CD8-positive, alpha-beta memory T cell (primary cell): ENCODE measurements around the gene ZNF557. TPM values are rescaled to one million over a fixed set of nuclear protein-coding genes. Genes with fewer than 3 reads are reported as not detected.

Source experiments
- CTCF ChIA-PET: fragments of 350-600 bp; sonication (Branson Sonifier 250); formaldehyde crosslinking; loops from one replicate; lab custom pipeline; 2021; ENCODE audit warnings: antibody characterized with exemption; lab: Charles Lee
- POLR2A ChIA-PET: fragments of 350-600 bp; sonication (Branson Sonifier 250); formaldehyde crosslinking; loops from one replicate; lab custom pipeline; 2021; ENCODE audit warnings: antibody characterized with exemption; lab: Charles Lee
- DNase-seq, 5 donors: peaks; one replicate each; pipeline versions ENCODE4 v3.0.0 to v3.0.0-alpha.2; 2020 to 2022; ENCODE audit warnings: mixed read lengths in 1 of 5
- H3K27ac ChIP-seq: one replicate; pipeline ENCODE4 v1.7.0; 2013; ENCODE audit warnings: low read depth, mild to moderate bottlenecking, low read length, moderate library complexity
- H3K27me3 ChIP-seq: 2 replicates; pipeline ENCODE4 v1.7.0; 2013; ENCODE audit warnings: low read length, mild to moderate bottlenecking; ENCODE audit not compliant: insufficient read depth, poor library complexity, severe bottlenecking
- H3K36me3 ChIP-seq: 2 replicates; pipeline ENCODE4 v1.7.0; 2013; ENCODE audit warnings: mild to moderate bottlenecking, low read length, moderate library complexity; ENCODE audit not compliant: insufficient read depth
- H3K4me1 ChIP-seq: 2 replicates; pipeline ENCODE4 v1.7.0; 2013; ENCODE audit warnings: mild to moderate bottlenecking, low read length, moderate library complexity; ENCODE audit not compliant: insufficient read depth
- H3K4me3 ChIP-seq: 2 replicates; pipeline ENCODE4 v1.7.0; 2013; ENCODE audit warnings: mild to moderate bottlenecking, low read length
- H3K9me3 ChIP-seq: 2 replicates; pipeline ENCODE4 v1.7.0; 2013; ENCODE audit warnings: mild to moderate bottlenecking, low read length
- H3K27ac Mint-ChIP-seq, 8 donors: one replicate each; pipeline ENCODE4 v1.8.0; 2020 to 2021; ENCODE audit warnings: mixed read lengths in 8 of 8, mild to moderate bottlenecking in 6 of 8, inconsistent platforms in 3 of 8, moderate library complexity in 3 of 8
- H3K27me3 Mint-ChIP-seq, 2 donors: one replicate each; pipeline ENCODE4 v1.8.0; 2020 to 2021; ENCODE audit warnings: mixed read lengths in 2 of 2, mild to moderate bottlenecking in 1 of 2, moderate library complexity in 1 of 2
- H3K36me3 Mint-ChIP-seq, 3 donors: one replicate each; pipeline ENCODE4 v1.8.0; 2020 to 2021; ENCODE audit warnings: mixed read lengths in 3 of 3, inconsistent platforms in 1 of 3, mild to moderate bottlenecking in 1 of 3
- H3K4me1 Mint-ChIP-seq, 3 donors: one replicate each; pipeline ENCODE4 v1.8.0; 2020 to 2021; ENCODE audit warnings: mixed read lengths in 3 of 3, inconsistent platforms in 1 of 3, mild to moderate bottlenecking in 1 of 3
- H3K4me3 Mint-ChIP-seq, 7 donors: one replicate each; pipeline ENCODE4 v1.8.0; 2020 to 2021; ENCODE audit warnings: mixed read lengths in 7 of 7, mild to moderate bottlenecking in 6 of 7, moderate library complexity in 4 of 7, inconsistent platforms in 2 of 7
- H3K9me3 Mint-ChIP-seq, 5 donors: one replicate each; pipeline ENCODE4 v1.8.0; 2020 to 2022; ENCODE audit warnings: mixed read lengths in 5 of 5, mild to moderate bottlenecking in 3 of 5, moderate library complexity in 2 of 5, inconsistent platforms in 1 of 5
- polyA plus RNA-seq: library from polyadenylated mRNA; unstranded; fragments of 300-500 nt; fragmentation: Illumina TruSeq; gene quantifications from one replicate; pipeline ENCODE4 v1.2.3, GENCODE V29; 2021
- total RNA-seq, 2 experiments: library from RNA; stranded (reverse); gene quantifications; one replicate each; pipeline ENCODE4 v1.2.3, GENCODE V29; 2021

The ZNF557 gene
- total and polyA plus RNA-seq, 3 experiments from 2014 or later, result 10.2 to 12.7 (median 12.0) TPM

GRCh38 chr19:7137120-7137519, 67.6 kb downstream of the ZNF557 start:
- CTCF ChIA-PET, result no interaction called here
- DNase-seq, result no peak
- Mint-ChIP-seq H3K27ac (no peak overlapping the region), H3K27me3 (peaks cover 0 to 2% of the 10 kb centered on the region in 2 donors), H3K4me3 (no peak overlapping the region), H3K9me3 (peaks cover 0 to 5% (median 0%) of the 10 kb centered on the region in 5 donors), H3K4me1 (no peaks in the 10 kb centered on the region), H3K36me3 (no peaks in the 10 kb centered on the region)
- Histone ChIP-seq H3K27ac (no peak overlapping the region), H3K9me3 (no peaks in the 10 kb centered on the region), H3K4me3 (no peak overlapping the region), H3K36me3 (no peaks in the 10 kb centered on the region), H3K4me1 (no peaks in the 10 kb centered on the region), H3K27me3 (no peaks in the 10 kb centered on the region)
- POLR2A ChIA-PET, result no interaction called here

Other genes starting within 250 kb of the ZNF557 start
- gene ADGRE1, start 182.1 kb upstream of the ZNF557 start, total RNA-seq, result under 1 TPM; 0.53 to 0.59 TPM
- gene ADGRE1, start 182.1 kb upstream of the ZNF557 start, polyA plus RNA-seq, result 0.36 TPM
- not detected for gene MBD3L2B, start 48.3 kb upstream of the ZNF557 start, total RNA-seq
- gene MBD3L2B, start 48.3 kb upstream of the ZNF557 start, polyA plus RNA-seq, result not detected
- gene MBD3L5, start 39.1 kb upstream of the ZNF557 start, total RNA-seq, result not detected
- not detected for gene MBD3L5, start 39.1 kb upstream of the ZNF557 start, polyA plus RNA-seq
- gene MBD3L4, start 29.5 kb upstream of the ZNF557 start, total RNA-seq, result not detected
- not detected for gene MBD3L4, start 29.5 kb upstream of the ZNF557 start, polyA plus RNA-seq
- gene MBD3L2, start 20.4 kb upstream of the ZNF557 start, total RNA-seq, result not detected
- not detected for gene MBD3L2, start 20.4 kb upstream of the ZNF557 start, polyA plus RNA-seq
- not detected for gene MBD3L3, start 11.0 kb upstream of the ZNF557 start, total RNA-seq
- gene MBD3L3, start 11.0 kb upstream of the ZNF557 start, polyA plus RNA-seq, result not detected
- 1 to 10 TPM; 1.2 TPM for gene INSR, start 224.7 kb downstream of the ZNF557 start, total RNA-seq
- not detected for gene INSR, start 224.7 kb downstream of the ZNF557 start, polyA plus RNA-seq